Measurements from ENCODE around the gene GBF1.

DNA sequence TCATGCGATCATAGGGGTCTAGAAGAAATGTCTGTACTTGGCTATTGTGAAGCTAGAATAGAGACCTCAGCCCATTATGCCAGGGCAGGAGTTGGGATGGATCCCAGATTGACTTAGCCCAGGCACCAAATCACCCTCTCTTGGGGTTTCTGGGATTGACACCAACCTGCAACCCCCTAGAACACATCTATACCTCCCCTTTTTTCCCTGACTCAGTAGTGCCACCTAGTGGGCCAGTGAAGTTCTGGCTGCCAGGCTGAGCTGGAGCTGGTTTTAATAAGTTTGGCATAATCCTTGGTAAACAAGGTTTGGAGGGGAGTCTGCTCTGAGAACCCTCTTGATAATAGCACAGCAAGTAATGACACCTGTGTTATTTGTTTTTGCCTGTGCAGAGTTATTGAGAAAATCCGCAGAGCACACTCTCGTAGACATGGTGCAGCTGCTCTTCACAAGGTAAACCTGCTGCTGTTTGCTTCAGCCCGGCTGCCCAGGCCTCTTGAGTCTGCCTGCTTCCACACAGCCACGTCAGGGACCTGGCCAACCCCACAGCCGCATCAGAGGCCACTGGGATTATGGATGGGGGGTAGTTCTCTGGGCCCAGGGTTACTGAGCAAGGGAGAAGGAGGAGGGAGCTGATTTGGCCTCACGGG lies 106.9 kb downstream of the GBF1 start:
- TF ChIP-seq, protein P1, sequence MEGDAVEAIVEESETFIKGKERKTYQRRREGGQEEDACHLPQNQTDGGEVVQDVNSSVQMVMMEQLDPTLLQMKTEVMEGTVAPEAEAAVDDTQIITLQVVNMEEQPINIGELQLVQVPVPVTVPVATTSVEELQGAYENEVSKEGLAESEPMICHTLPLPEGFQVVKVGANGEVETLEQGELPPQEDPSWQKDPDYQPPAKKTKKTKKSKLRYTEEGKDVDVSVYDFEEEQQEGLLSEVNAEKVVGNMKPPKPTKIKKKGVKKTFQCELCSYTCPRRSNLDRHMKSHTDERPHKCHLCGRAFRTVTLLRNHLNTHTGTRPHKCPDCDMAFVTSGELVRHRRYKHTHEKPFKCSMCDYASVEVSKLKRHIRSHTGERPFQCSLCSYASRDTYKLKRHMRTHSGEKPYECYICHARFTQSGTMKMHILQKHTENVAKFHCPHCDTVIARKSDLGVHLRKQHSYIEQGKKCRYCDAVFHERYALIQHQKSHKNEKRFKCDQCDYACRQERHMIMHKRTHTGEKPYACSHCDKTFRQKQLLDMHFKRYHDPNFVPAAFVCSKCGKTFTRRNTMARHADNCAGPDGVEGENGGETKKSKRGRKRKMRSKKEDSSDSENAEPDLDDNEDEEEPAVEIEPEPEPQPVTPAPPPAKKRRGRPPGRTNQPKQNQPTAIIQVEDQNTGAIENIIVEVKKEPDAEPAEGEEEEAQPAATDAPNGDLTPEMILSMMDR (IDR thresholded peaks at IDR 0.05; ENCODE audit: poor library complexity) = peak; percentile 93
- TF ChIP-seq EZH2 (IDR thresholded peaks at IDR 0.05; ENCODE audit: borderline replicate concordance) = no peak

All from hepatocyte (in vitro differentiated cells).